Measurements from ENCODE around the gene AP3D1.
"Not testable (repeated sequence)": the region's sequence is repeated elsewhere in the genome, so short reads cannot be mapped to it uniquely, and the experiment has no call there.

The AP3D1 gene

GRCh38 chr19:2149980-2150793 is 1.2 kb downstream of the AP3D1 start:
- DNase-seq (ENCODE audit: low read depth): no peak

DNA sequence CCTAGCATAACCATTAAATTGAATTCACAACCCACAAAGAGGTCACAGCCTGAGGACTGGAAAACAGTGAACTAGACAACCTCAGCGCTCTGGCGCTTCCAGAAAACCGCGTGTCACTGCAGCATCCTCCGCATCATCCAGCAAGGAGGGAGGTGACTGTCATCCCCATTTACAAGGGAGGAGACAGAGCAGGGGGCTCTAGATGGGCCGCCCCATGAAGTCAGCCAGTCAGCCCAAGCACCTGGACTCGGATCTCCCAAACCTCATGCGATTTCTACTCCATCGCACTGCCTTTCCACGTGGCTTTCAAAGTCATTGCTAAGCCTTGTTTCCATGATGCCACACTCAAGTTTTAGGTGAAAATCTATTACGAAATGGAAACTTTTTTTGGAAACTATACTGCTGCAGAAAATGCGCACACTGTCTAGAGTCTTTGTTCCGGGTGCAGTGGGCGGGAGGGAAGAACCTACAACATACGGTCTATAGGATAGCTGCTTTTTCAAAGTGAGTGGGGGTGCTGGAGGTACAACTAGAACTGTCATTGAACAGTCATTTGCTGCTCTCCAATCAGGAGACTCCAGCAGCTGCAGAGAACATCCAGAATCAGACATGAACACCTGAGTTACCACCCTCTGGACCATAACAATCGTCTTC is 2.8 kb downstream of the AP3D1 start:
- no peak for DNase-seq (ENCODE audit: low read depth)

GRCh38 chr19:2145831-2146241 is 5.5 kb downstream of the AP3D1 start:
- no peak for DNase-seq (ENCODE audit: low read depth)

DNA sequence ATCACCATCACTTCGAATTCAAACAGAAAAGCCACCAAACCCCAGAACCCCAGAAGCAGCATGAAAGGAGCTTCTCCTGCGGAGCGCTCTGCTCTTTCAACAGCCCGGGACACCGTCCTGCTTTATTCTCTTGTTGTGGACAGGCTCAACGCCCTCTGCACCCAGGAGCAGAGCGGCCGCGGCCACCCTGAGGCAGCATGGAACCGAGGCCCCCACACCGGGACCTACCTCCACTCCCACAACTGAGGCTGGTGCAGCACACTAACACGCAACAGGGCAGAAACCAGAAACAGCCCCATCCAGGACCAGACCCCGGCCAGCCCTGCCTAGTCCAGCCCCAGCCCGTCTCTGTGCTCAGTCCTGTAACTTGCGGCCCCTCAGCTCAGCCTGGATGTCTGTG is 7.2 kb downstream of the AP3D1 start:
- no peak for DNase-seq (ENCODE audit: low read depth)

DNA sequence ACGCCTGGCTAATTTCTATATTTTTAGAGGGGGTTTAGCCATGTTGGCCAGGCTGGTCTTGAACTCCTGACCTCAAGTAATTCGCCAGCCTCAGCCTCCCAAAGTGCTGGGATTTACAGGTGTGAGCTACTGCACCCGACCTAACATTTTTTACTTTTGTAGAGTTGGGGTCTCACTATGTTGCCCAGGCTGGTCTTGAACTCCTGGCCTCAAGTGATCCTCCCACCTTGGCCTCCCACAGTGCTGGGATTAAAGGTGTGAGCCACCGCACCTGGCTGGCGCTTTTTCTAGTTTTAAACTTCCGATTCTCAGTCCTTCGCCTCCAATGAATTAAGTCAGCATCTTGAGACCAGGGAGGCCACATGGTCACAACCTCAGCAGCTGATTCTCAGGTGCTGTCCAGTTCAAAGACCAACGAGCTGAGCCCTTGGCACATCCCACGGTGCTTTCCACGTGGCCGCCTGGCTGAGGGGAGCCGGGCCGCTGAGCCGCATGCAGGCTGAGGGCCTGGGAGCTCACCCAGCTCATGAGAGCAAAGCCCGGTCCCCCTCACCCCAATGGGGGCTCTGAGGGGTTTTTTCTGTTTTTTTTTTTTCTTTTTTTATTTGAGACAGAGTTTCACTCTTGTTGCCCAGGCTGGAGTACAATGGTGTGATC is 9.1 kb downstream of the AP3D1 start:
- no peak for DNase-seq (ENCODE audit: low read depth)

- DNase-seq (ENCODE audit: low read depth): no peak
Measured at GRCh38 chr19:2140138-2140569, 11.2 kb downstream of the AP3D1 start.

DNA sequence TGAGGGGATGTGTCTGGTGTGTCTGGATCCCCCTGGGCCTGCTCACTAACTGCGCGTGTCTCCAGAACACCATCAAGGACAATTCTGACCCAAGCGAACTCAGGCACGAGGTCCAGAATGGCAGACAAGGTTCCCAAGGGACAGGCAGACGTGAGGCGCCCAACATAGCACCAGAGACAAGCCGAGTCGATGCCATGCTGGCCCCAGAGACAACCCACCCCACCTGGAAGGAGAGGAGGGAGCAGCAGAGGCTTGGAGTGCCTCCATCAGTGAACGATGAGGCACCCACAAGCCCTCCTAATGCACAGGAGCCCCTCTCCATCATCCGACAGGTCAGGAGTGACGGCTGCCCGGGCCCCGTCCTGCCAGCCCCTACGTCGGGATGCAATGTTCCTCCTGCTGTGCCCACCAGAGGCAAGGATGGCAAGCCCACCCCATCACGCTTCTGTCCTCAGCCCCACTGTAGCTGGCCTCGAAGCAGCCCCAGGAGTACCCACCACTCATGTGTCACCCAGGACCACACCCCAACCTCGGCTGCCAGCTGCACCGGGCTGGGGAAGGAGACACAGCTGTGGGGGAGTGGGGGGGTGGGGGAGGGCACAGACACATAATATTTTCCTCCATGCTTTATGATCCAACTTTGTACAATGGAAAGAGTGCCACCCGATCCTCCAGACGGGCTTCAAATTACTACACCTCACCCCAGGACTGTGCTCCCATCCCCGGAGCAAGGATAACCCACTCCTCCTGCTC is 11.8 kb downstream of the AP3D1 start:
- DNase-seq (ENCODE audit: low read depth): no peak

DNA sequence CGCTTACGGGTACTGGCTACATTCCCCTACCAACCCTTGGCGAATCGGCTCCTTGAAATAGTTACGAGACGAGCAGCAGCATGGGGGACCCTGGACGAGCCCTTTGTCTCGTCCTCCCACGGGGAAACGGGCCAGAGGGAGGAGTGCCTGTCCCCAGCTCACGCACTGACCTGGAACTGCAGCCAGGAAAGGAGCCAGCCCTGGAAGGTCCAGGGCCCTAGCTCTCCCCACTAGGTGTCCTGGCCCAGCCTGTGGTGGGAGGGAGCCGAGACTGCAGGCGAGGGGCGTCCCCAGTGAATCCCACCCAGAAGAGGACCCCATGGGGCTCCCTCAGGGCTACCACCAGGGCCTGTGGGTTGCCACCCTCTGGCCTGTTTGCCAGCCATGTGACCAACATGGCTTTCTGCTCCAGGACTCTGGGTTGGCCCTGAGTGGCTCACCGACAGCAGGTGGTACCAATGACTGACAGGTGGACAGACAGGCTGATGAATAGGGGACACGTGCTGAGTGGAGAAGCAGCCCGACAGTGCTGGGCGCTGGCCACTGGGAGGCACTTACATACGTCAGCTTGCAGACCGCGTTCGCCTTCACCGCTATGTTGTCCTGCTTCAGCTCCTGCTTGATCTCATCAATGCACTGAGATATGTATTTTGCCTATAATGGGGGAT is 13.2 kb downstream of the AP3D1 start:
- DNase-seq (ENCODE audit: low read depth): no peak

- DNase-seq (ENCODE audit: low read depth): no peak
Measured at GRCh38 chr19:2136796-2137195, 14.6 kb downstream of the AP3D1 start.

- no peak for DNase-seq (ENCODE audit: low read depth)
Measured at GRCh38 chr19:2135474-2136402, 15.6 kb downstream of the AP3D1 start.

DNA sequence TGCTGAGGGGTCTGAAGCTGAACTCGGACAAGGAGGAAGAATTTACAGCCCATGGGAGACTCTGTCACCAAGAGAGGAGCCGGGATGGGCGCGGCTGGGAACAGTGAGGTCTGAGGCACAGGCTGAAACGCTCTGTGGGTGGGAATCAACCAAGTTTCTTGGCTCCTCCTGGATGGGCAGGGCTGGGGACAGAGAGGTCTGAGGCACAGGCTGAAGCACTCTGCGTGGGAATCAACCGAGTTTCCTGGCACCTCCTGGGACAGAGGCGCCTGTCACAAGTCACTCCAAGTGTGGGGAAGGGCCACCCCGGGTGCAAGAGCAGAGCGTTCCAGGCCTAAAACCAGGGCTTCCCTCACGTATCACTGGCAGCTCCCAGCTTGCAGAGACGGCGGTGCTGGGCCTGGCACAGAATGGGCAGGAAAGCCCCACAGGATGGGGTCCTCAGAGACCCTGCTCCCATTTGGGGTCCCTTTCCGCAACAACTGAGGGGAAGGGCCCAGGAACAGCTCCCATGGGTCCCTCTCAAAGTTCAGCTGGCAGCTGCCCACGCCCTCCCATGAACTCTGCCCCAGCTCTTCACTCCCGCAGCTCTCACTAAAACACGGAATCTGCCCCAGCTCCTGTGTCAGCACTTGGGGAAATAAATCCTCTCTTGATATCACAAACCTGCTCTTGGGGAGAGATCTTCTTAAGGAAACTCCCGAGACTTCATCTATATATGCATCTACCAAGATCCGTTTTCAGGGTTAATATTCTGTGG is 18.5 kb downstream of the AP3D1 start:
- no peak for DNase-seq (ENCODE audit: low read depth)

- no peak for DNase-seq (ENCODE audit: low read depth)
Measured at GRCh38 chr19:2132191-2132590, 19.2 kb downstream of the AP3D1 start.

- not testable (repeated sequence) for DNase-seq (ENCODE audit: low read depth)
Measured at GRCh38 chr19:2131012-2131975, 20.1 kb downstream of the AP3D1 start.

DNA sequence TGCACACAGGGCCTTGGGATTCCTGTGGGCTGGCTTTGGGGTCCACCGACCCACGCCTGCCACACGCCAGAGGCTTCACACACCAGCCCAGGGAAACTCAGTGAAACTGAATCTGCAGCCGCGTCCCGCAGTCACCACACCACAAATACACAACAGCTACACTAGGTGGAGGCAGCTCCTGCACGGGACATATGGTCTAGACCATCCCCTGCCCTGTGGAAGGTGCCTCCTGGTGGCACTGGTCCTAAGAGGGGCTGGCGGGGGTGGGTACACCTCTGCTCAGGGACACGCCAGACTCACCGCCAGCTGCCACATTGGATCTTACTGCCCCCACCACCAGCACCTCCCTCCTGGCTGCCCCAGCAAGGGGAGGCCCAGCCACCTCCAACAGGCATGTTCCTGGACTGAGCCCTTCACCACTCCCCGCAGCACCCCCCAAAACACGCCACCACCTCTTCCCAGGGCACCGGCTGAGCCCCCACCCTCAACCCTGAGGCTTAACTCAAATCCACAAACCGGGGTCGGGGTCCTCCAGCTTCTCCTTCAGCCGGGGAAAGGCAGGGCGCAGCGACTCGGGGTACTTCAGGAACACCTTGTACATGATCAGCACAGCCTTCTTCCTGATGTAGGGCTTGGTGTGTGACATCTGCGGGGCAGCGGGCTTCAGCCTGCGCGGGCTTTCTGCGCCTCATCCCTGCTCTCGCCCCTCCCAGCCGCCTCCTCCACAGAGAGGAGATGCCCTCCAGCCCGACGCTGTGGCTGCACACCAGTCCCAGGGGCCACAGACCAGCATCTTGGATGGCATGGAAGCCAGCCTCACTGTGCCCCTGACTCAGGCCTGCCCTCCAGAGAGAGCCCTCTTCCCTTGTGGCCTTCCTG is 21.2 kb downstream of the AP3D1 start:
- DNase-seq (ENCODE audit: low read depth): no peak

DNA sequence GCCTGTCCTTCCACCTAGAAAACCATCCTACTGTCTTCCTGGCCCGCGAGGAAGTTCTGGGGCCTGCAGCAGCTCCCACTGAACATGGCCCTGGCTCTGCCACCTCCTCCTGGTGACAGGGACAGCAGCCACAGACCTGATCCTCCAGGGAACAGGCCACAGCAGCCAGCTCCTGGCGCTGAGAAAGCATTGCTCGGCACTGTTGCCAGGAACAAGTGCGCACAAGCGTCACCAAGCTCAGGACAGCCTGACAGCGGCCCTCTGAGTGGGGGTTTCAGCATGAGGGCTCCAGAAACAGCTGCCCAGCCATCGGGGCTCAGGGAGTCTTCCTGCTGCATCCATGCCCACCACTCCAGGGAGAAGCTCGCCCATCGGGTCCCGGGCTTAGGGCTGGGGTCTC is 21.9 kb downstream of the AP3D1 start:
- no peak for DNase-seq (ENCODE audit: low read depth)

- DNase-seq (ENCODE audit: low read depth): no peak
Measured at GRCh38 chr19:2129022-2129421, 22.3 kb downstream of the AP3D1 start.

GRCh38 chr19:2128252-2128651 is 23.1 kb downstream of the AP3D1 start:
- DNase-seq (ENCODE audit: low read depth): not testable (repeated sequence)

- no peak for DNase-seq (ENCODE audit: low read depth)
Measured at GRCh38 chr19:2127758-2128157, 23.6 kb downstream of the AP3D1 start.

Data from iris pigment epithelial cell (primary cell).